Activated B cell treated with CpG ODN at 0.5 μM for 24 hours (primary cell): Measurements from ENCODE around the gene ITPR3. TPM values are rescaled to one million over a fixed set of nuclear protein-coding genes. Genes with fewer than 3 reads are reported as not detected.

ENCODE experiments used
- ATAC-seq: fragments of 200-7000 bp; cut with Tn5 transposase; one replicate; pipeline ENCODE4 v1.10.0; 2021; ENCODE audit warnings: low read depth, mild to moderate bottlenecking, moderate library complexity
- CTCF ChIA-PET: fragments of 350-600 bp; sonication (Branson Sonifier 250); formaldehyde crosslinking; loops from one replicate; lab custom pipeline; 2021; ENCODE audit warnings: antibody characterized with exemption; lab: Charles Lee
- POLR2A ChIA-PET: fragments of 350-600 bp; sonication (Branson Sonifier 250); formaldehyde crosslinking; loops from one replicate; lab custom pipeline; 2021; ENCODE audit warnings: antibody characterized with exemption; lab: Charles Lee
- DNase-seq: peaks from one replicate; pipeline ENCODE4 v3.0.0; 2022
- H3K27ac Mint-ChIP-seq: one replicate; pipeline ENCODE4 v1.8.0; 2020; ENCODE audit warnings: mixed read lengths
- H3K27me3 Mint-ChIP-seq: one replicate; pipeline ENCODE4 v1.8.0; 2021; ENCODE audit warnings: mixed read lengths
- H3K36me3 Mint-ChIP-seq: one replicate; pipeline ENCODE4 v1.8.0; 2021; ENCODE audit warnings: low read depth, mixed read lengths
- H3K4me1 Mint-ChIP-seq: one replicate; pipeline ENCODE4 v1.8.0; 2021; ENCODE audit warnings: mixed read lengths
- H3K4me3 Mint-ChIP-seq: one replicate; pipeline ENCODE4 v1.8.0; 2020; ENCODE audit warnings: mild to moderate bottlenecking, mixed read lengths
- H3K9me3 Mint-ChIP-seq: one replicate; pipeline ENCODE4 v1.8.0; 2020; ENCODE audit warnings: mixed read lengths
- CTCF ChIP-seq: fragments of 200-600 bp; IDR thresholded peaks from one replicate; pipeline ENCODE4 v1.8.0; 2022; ENCODE audit warnings: antibody characterized with exemption, mild to moderate bottlenecking
- intact Hi-C: fragments of 100-400 bp; cut with micrococcal nuclease; formaldehyde crosslinking; loops from one replicate; pipeline ENCODE4 v1.15.1; 2024
- total RNA-seq: library from RNA; stranded (reverse); gene quantifications from 2 replicates; pipeline ENCODE4 v1.2.3, GENCODE V29; 2022

ITPR3 gene
- total RNA-seq, 1 donor from 2014 or later: 35.5 TPM

GRCh38 chr6:33579828-33580714 is 41.1 kb upstream of the ITPR3 start, which contains the start of gene BAK1:
Gene BAK1 (minus strand): TSS chr6:33580276. CDS start chr6:33577604, 2,672 bp downstream.
- TF ChIP-seq CTCF: no peak
- POLR2A ChIA-PET: interaction anchor here (0.6 to 2.5 kb wide), 20 partner anchors 10 to 372 kb away, joined by 3 to 33 read pairs (median 5); partner anchors contain the start of genes CUTA, ITPR3, PHF1 and RING1
- peaks cover 26% of the 10 kb centered on the region for H3K36me3 Mint-ChIP-seq
- H3K9me3 Mint-ChIP-seq: no peaks in the 10 kb centered on the region
- H3K27ac Mint-ChIP-seq: peak within 1 kb of the TSS; percentile 89
- H3K27me3 Mint-ChIP-seq: no peaks in the 10 kb centered on the region
- peak; percentile 97 for ATAC-seq
- CTCF ChIA-PET: interaction anchor here (1.2 to 2.5 kb wide), 5 partner anchors 9 to 189 kb away, joined by 4 to 10 read pairs (median 5); no protein-coding TSS in a partner anchor
- peaks cover 45% of the 10 kb centered on the region for H3K4me1 Mint-ChIP-seq
- peak; percentile 72 for DNase-seq
- intact Hi-C loops: loop anchor here (1.0 kb wide), 3 partner anchors 9 to 189 kb away; partner anchors contain the start of gene KIFC1
- peak within 1 kb of the TSS; percentile 88 for H3K4me3 Mint-ChIP-seq

DNA sequence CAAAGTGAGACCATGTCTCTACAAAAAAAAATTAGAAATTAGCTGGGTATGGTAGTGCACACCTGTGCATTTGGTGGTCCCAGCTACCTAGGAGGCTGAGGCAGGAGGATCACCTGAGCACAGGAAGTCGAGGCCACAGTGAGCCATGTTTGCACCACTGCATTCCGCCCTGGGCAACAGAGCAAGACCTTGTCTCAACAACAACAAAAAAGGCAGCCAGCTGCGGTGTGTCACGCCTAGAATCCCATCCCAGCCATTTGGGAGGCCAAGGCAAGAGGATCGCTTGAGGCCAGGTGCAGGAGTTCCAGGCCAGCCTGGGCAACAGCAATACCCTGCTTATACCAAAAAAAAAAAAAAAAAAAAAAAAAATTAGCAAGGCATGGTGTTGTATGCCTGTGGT is 39.9 kb upstream of the ITPR3 start:
- no peak for DNase-seq
- Mint-ChIP-seq H3K4me3 (no peak overlapping the region), H3K4me1 (peaks cover 54% of the 10 kb centered on the region), H3K9me3 (no peaks in the 10 kb centered on the region), H3K27me3 (no peaks in the 10 kb centered on the region), H3K27ac (no peak overlapping the region), H3K36me3 (peaks cover 21% of the 10 kb centered on the region)
- ChIA-PET POLR2A (interaction anchor here (0.6 to 2.2 kb wide), 5 partner anchors 11 to 506 kb away, joined by 4 to 18 read pairs (median 8); partner anchors contain the start of gene HLA-DPB1), CTCF (interaction anchor here (1.2 to 2.5 kb wide), 2 partner anchors 9 to 120 kb away, joined by 4 to 10 read pairs; no protein-coding TSS in a partner anchor)
- no peak for ATAC-seq
- no peak for TF ChIP-seq CTCF
- intact Hi-C loops: no loop called here

GRCh38 chr6:33583591-33584155 is 37.4 kb upstream of the ITPR3 start:
- CTCF ChIA-PET: interaction anchor here (1.3 to 5.4 kb wide), 3 partner anchors 23 to 187 kb away, joined by 3 to 66 read pairs (median 42); no protein-coding TSS in a partner anchor
- TF ChIP-seq CTCF: no peak
- Mint-ChIP-seq H3K27me3 (no peaks in the 10 kb centered on the region), H3K4me1 (peaks cover 37% of the 10 kb centered on the region), H3K9me3 (no peaks in the 10 kb centered on the region), H3K36me3 (no peaks in the 10 kb centered on the region), H3K27ac (no peak overlapping the region), H3K4me3 (no peak overlapping the region)
- POLR2A ChIA-PET: no interaction called here
- intact Hi-C loops: loop anchor here (2.0 kb wide), 1 partner anchor 13 kb away; no protein-coding TSS in a partner anchor
- DNase-seq (no peak), ATAC-seq (no peak)

DNA sequence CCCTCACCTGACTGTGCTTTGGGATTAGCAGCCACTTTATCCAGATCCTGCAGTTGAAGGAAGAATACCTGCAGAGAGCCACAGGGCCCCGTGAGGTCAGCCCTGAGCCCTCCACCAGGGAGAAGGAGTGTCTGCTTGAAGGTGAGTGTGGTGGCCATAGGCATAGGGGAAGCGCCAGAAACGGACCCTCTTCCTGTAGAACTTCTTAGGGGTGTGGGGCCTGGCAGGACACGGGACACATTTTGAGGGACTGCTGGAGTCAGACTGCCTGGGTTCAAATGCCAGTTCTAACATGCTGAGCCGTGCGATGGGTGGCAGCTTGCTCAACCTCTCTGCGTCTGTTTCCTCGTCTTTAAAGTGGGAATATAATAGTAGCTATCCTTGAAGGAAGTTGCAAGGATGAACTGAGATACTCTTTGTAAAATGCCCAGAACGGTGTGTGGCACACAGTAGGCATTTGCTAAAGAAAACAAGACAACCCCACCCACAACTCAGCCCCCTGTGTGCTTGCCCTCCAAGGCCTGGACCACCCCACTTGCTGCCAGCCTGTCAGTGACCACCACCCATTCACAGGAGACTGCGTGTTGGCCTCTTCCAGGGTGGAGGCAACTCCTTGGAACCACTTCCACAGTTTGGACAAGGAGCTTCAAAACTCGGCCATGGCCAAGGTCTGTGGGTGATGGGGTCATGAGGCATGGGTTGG is 36.3 kb upstream of the ITPR3 start:
- POLR2A ChIA-PET: interaction anchor here (0.7 to 2.0 kb wide), 4 partner anchors 13 to 126 kb away, joined by 3 to 11 read pairs (median 5); partner anchors contain the start of genes ITPR3 and UQCC2
- CTCF ChIA-PET: interaction anchor here (0.7 to 5.4 kb wide), 8 partner anchors 14 to 443 kb away, joined by 3 to 66 read pairs (median 5); no protein-coding TSS in a partner anchor
- Mint-ChIP-seq H3K27me3 (no peaks in the 10 kb centered on the region), H3K4me3 (no peak overlapping the region), H3K4me1 (peaks cover 31% of the 10 kb centered on the region), H3K27ac (peak overlapping the region; percentile 93), H3K9me3 (no peaks in the 10 kb centered on the region), H3K36me3 (no peaks in the 10 kb centered on the region)
- intact Hi-C loops: loop anchor here (1.0 to 5.0 kb wide), 5 partner anchors 14 to 567 kb away; no protein-coding TSS in a partner anchor
- DNase-seq (no peak), ATAC-seq (no peak)
- no peak for TF ChIP-seq CTCF
